GM12892 (cell line): ENCODE measurements around the gene SRGAP2C.
"Not testable (repeated sequence)": the region's sequence is repeated elsewhere in the genome, so short reads cannot be mapped to it uniquely, and the experiment has no call there.

Experiments
- POLR2A ChIP-seq: IDR thresholded peaks from 2 replicates; pipeline ENCODE4 v1.6.1; 2011; ENCODE audit warnings: low read depth, low read length, control low read depth
- POLR2AphosphoS5 ChIP-seq: IDR thresholded peaks from 2 replicates; pipeline ENCODE4 v1.6.1; 2011; ENCODE audit warnings: low read depth, low read length, control low read depth
- TAF1 ChIP-seq: IDR thresholded peaks from 2 replicates; pipeline ENCODE4 v1.6.1; 2011; ENCODE audit warnings: low read depth, mild to moderate bottlenecking, control low read depth, low read length, borderline replicate concordance

- TF ChIP-seq POLR2AphosphoS5, POLR2A, TAF1: not testable (repeated sequence)
These were observed 212.3 kb downstream of the SRGAP2C start for GRCh38 chr1:121397101-121397500.
